A549 (cell line): ENCODE results near the gene TGFBI. TPM values are rescaled to one million over a fixed set of nuclear protein-coding genes. Genes with fewer than 3 reads are reported as not detected.

ENCODE experiments used
- ATAC-seq, 2 experiments: fragments of 200-7000 bp in 1 of 2; fragments of >200 bp in 1 of 2; cut with Nextera tagmentation in 1 of 2; cut with Tn5 transposase in 1 of 2; 3 replicates each; pipeline versions ENCODE4 v1.8.0 to v1.9.1; 2018 to 2020; ENCODE audit warnings: mild to moderate bottlenecking in 1 of 2, moderate library complexity in 1 of 2
- CTCF ChIA-PET: fragments of 300-600 bp; sonication (Branson Sonifier 250); formaldehyde crosslinking; extraction: SDS; loops from one replicate; lab custom pipeline; 2021; ENCODE audit warnings: antibody characterized with exemption, inconsistent platforms; lab: Yijun Ruan, JAX
- POLR2A ChIA-PET: fragments of 350-600 bp; formaldehyde crosslinking; extraction: SDS; loops from one replicate; lab custom pipeline; 2021; ENCODE audit warnings: antibody characterized with exemption, inconsistent platforms; lab: Yijun Ruan, JAX
- DNase-seq, 2 experiments: peaks; one replicate each; pipeline versions ENCODE4 v3.0.0 to v3.0.0-alpha.2; 2011 to 2016; ENCODE audit warnings: low read depth in 1 of 2, low spot score in 1 of 2
- FAIRE-seq: peaks from 2 replicates; lab custom pipeline; 2011; peaks lifted over from hg19 to GRCh38; lab: Jason Lieb, UNC
- H3K27ac ChIP-seq, 2 experiments: fragments of >200 bp; sonication (Bioruptor Twin); formaldehyde crosslinking; 3 replicates each; pipeline ENCODE4 v1.5.1; 2016 to 2017
- H3K4me1 ChIP-seq: fragments of >200 bp; sonication (Bioruptor Twin); formaldehyde crosslinking; 3 replicates; pipeline ENCODE4 v1.6.1; 2016
- H3K4me2 ChIP-seq: fragments of >200 bp; sonication (Bioruptor Twin); formaldehyde crosslinking; 3 replicates; pipeline ENCODE4 v1.6.1; 2016
- H3K4me3 ChIP-seq: fragments of >200 bp; sonication (Bioruptor Twin); formaldehyde crosslinking; 3 replicates; pipeline ENCODE4 v1.5.1; 2016
- H3K9me3 ChIP-seq: fragments of >200 bp; sonication (Bioruptor Twin); formaldehyde crosslinking; 3 replicates; pipeline ENCODE4 v1.6.1; 2016
- CBX2 ChIP-seq: fragments of 200-600 bp; sonication (generic); IDR thresholded peaks from 2 replicates; pipeline ENCODE4 v1.6.1; 2016; ENCODE audit warnings: low read depth, mild to moderate bottlenecking, borderline replicate concordance
- CBX8 ChIP-seq: fragments of 200-600 bp; sonication (generic); IDR thresholded peaks from 2 replicates; pipeline ENCODE4 v1.6.1; 2016
- EP300 ChIP-seq, 2 experiments: fragments of >200 bp; sonication (Bioruptor Twin); formaldehyde crosslinking; IDR thresholded peaks; 2 replicates in 1 of 2; 3 replicates in 1 of 2; pipeline ENCODE4 v1.6.1; 2016 to 2017
- ESRRA ChIP-seq: fragments of 150-350 bp; IDR thresholded peaks from 2 replicates; pipeline ENCODE4 v1.6.1; 2014; ENCODE audit warnings: mild to moderate bottlenecking, low read length, borderline replicate concordance
- FOSL2 ChIP-seq, 2 experiments: fragments of 450-650 bp in 1 of 2; fragments of >200 bp in 1 of 2; sonication (Bioruptor Twin) in 1 of 2; formaldehyde crosslinking; IDR thresholded peaks; 2 replicates each; pipeline versions ENCODE4 v1.5.0 to v1.6.1; 2016 to 2020; ENCODE audit warnings: mild to moderate bottlenecking in 1 of 2, moderate library complexity in 1 of 2
- HEYL ChIP-seq: fragments of 250-450 bp; sonication (Bioruptor Pico); IDR thresholded peaks from 2 replicates; pipeline ENCODE4 v1.8.0; 2021; ENCODE audit warnings: mild to moderate bottlenecking, moderate library complexity
- HOXA7 ChIP-seq: fragments of 250-450 bp; sonication (Bioruptor Pico); IDR thresholded peaks from 2 replicates; pipeline ENCODE4 v1.5.0; 2020; ENCODE audit warnings: mild to moderate bottlenecking, moderate library complexity
- HOXB13 ChIP-seq: fragments of 250-450 bp; sonication (Bioruptor Pico); IDR thresholded peaks from 2 replicates; pipeline ENCODE4 v1.5.0; 2020; ENCODE audit warnings: low read depth, mild to moderate bottlenecking, moderate library complexity
- HOXB5 ChIP-seq: fragments of 250-450 bp; sonication (Bioruptor Pico); IDR thresholded peaks from 2 replicates; pipeline ENCODE4 v1.5.0; 2020; ENCODE audit warnings: mild to moderate bottlenecking, moderate library complexity
- JUN ChIP-seq, 2 experiments: fragments of >200 bp; sonication (Bioruptor Twin); formaldehyde crosslinking; IDR thresholded peaks; 2 replicates in 1 of 2; 3 replicates in 1 of 2; pipeline ENCODE4 v1.6.1; 2016 to 2017
- JUNB ChIP-seq: fragments of >200 bp; sonication (Bioruptor Twin); formaldehyde crosslinking; IDR thresholded peaks from 2 replicates; pipeline ENCODE4 v1.6.1; 2016
- MAFK ChIP-seq: fragments of 450-650 bp; IDR thresholded peaks from 2 replicates; pipeline ENCODE4 v1.6.1; 2014; ENCODE audit not compliant: partially characterized antibody
- MAZ ChIP-seq: fragments of 150-350 bp; IDR thresholded peaks from 2 replicates; pipeline ENCODE4 v1.6.1; 2014; ENCODE audit warnings: antibody characterized with exemption, low read depth, low read length, borderline replicate concordance
- NPAS2 ChIP-seq: fragments of 250-450 bp; sonication (Bioruptor Pico); IDR thresholded peaks from 2 replicates; pipeline ENCODE4 v1.8.0; 2022; ENCODE audit warnings: mild to moderate bottlenecking, moderate library complexity, borderline replicate concordance
- RCOR1 ChIP-seq: fragments of 150-350 bp; IDR thresholded peaks from 2 replicates; pipeline ENCODE4 v1.6.1; 2014; ENCODE audit warnings: antibody characterized with exemption, low read length, low read depth
- TFCP2L1 ChIP-seq: fragments of 250-450 bp; sonication (Bioruptor Pico); IDR thresholded peaks from 2 replicates; pipeline ENCODE4 v1.5.0; 2021; ENCODE audit warnings: mild to moderate bottlenecking
- TP53 ChIP-seq: fragments of 250-450 bp; sonication (Bioruptor Pico); IDR thresholded peaks from 2 replicates; pipeline ENCODE4 v1.5.0; 2021; ENCODE audit warnings: mild to moderate bottlenecking, moderate library complexity
- ZSCAN20 ChIP-seq: fragments of 250-450 bp; sonication (Bioruptor Pico); IDR thresholded peaks from 2 replicates; pipeline ENCODE4 v1.8.0; 2022; ENCODE audit warnings: mild to moderate bottlenecking, moderate library complexity
- WGBS: methylation state at CpG from one replicate; pipeline ENCODE4 v1.1.6; 2017; ENCODE audit errors: missing lambda C conversion rate; 5-methylcytosine and 5-hydroxymethylcytosine counted together
- polyA plus RNA-seq, 4 experiments: library from polyadenylated mRNA; depleted of rRNA in 3 of 4; stranded (reverse); fragments of >200 nt; fragmentation: RNase III in 1 of 4; extraction: RNeasy Plus Mini Kit Qiagen cat#74134 plus additional on column Dnase treatment in 1 of 4; gene quantifications; 2 replicates in 3 of 4; 3 replicates in 1 of 4; pipeline ENCODE4 v1.2.3, GENCODE V29; 2011 to 2017
- TF ChIP-seq, protein P1 (sequence below): fragments of 250-450 bp; sonication (Bioruptor Pico); IDR thresholded peaks from 2 replicates; pipeline ENCODE4 v1.5.0; 2020; ENCODE audit warnings: low read depth, mild to moderate bottlenecking, moderate library complexity
- TF ChIP-seq, protein P2 (sequence below): fragments of >200 bp; sonication (Bioruptor Twin); formaldehyde crosslinking; IDR thresholded peaks from 3 replicates; pipeline ENCODE4 v1.5.1; 2016
- TF ChIP-seq, protein P3 (sequence below): fragments of >200 bp; sonication (Bioruptor Twin); formaldehyde crosslinking; IDR thresholded peaks from 3 replicates; pipeline ENCODE4 v1.6.1; 2016
- TF ChIP-seq, protein P4 (sequence below): IDR thresholded peaks from 2 replicates; pipeline ENCODE4 v1.6.1; 2012
- TF ChIP-seq, protein P5 (sequence below): fragments of 200-600 bp; sonication (generic); IDR thresholded peaks from 2 replicates; pipeline ENCODE4 v1.6.1; 2016; ENCODE audit warnings: antibody characterized with exemption, mild to moderate bottlenecking, moderate library complexity
- TF ChIP-seq, protein P6 (sequence below): IDR thresholded peaks from 2 replicates; pipeline ENCODE4 v1.6.1; 2012; ENCODE audit warnings: low read depth, borderline replicate concordance

The TGFBI gene
- polyA plus RNA-seq, 2 of the 4 experiments (the other 2 are of a cell fraction) = 1,135 to 1,859 TPM

DNA sequence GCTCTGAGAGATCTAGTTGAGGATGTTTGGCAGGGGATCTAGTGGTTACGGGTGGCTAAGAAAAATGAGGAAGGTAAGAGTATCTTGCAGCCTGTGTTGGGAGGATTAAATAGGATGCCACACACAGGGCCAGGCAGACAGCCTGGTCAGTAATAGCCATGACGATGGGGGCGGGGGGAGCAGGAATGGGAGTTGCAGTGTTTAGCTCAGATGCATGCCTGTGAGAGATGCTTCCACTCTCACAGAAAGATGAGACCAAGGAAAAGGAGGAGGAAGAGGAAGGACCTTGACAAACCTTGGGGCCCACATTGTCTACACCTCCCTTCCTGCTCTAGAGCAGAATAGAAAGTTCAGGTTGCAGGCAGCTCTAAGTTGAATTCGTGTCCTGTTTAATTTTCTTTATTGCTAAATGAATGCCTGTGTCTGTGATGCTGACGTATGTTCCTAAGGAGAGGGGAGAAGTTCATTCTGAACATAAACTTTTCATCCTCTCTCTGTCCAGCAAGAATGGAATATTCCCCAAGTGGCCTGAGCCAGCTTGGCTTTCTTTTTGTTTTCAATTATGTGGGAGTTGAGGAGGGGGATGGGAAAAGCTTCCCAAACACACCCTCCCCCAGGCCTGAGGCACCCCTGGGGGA lies 28.7 kb downstream of the TGFBI start:
- DNase-seq = no peak
- ChIA-PET POLR2A (interaction anchor here (0.8 to 1.9 kb wide), 12 partner anchors 8 to 136 kb away, joined by 3 to 13 read pairs (median 6); partner anchors contain the start of genes SMAD5 and TGFBI), CTCF (interaction anchor here (0.7 to 5.5 kb wide), 43 partner anchors 9 to 487 kb away, joined by 3 to 79 read pairs (median 6); partner anchors contain the start of genes IL9 and TGFBI)
- Histone ChIP-seq H3K4me1 (peaks cover 97% of the 10 kb centered on the region), H3K4me3 (peak overlapping the region; percentile 9; the same call in 1 of the 3 replicates), H3K27ac (peak overlapping the region; percentile 86 to 93), H3K9me3 (no peaks in the 10 kb centered on the region), H3K4me2 (peak overlapping the region; percentile 73)
- TF ChIP-seq CBX8 (no peak), TP53 (peak; percentile 76; the same call in 1 of the 2 replicates)
- no peak for ATAC-seq
- WGBS = 49% methylated on average over 5 of the region's 5 CpGs
- FAIRE-seq = peak; percentile 72

DNA sequence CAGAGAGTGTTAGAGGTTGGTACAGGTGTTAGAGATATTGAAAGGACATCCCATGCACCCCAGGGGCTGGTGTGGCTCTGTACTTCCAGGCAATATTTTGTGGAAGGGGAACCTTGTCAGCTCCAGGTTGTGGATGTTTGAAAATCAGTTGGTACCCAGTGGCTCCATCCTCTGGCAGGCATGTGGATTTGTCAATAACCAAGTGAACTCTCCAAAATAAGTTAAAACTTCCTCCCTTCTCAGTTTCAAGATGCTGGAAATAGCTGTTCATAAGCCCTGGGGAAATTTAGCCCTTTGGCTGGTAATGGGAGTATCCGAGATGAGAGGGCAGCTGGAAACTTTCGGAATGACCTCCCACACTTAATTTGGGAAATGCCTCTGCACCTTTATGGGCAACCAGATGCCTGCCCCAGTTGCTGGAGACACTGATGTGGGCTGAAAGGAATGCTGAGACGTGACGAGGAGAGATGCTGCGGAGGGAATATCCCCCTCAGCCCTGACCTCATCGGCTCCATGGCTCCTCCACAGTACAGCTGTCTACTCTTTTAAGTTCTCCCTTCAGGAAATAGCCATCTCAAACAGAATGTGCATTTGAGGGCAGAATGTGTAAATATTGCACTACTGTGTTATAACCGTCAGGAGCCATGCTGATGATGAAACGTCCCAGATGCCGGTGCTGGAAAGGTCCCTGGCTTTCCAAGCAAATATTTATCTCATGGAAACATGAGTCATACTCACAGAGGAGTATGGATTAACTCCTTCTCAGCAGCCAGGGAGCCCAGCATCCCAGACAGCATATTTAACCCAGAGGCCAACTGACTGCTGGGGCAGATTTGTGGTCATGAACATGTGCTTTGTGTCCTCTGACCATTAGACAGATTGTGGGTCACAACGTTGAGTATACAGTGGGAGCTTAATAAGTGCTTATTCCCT lies 29.5 kb downstream of the TGFBI start:
- Histone ChIP-seq H3K27ac (peak overlapping the region; percentile 86 to 93), H3K9me3 (no peaks in the 10 kb centered on the region), H3K4me3 (peak overlapping the region; percentile 9; the same call in 1 of the 3 replicates), H3K4me2 (peak overlapping the region; percentile 73), H3K4me1 (peaks cover 97% of the 10 kb centered on the region)
- FAIRE-seq (peak; percentile 99), DNase-seq (peak; percentile 70 to 96), ATAC-seq (peak; percentile 76 to 80)
- CTCF ChIA-PET = interaction anchor here (0.7 to 5.5 kb wide), 46 partner anchors 9 to 488 kb away, joined by 3 to 79 read pairs (median 5); partner anchors contain the start of genes IL9 and TGFBI
- 0% methylated on average over 10 of the region's 10 CpGs for WGBS
- POLR2A ChIA-PET = interaction anchor here (0.5 to 1.9 kb wide), 13 partner anchors 8 to 137 kb away, joined by 3 to 13 read pairs (median 5); partner anchors contain the start of genes SMAD5 and TGFBI
- TF ChIP-seq JUN (IDR thresholded peaks at IDR 0.05) = peak; percentile 99
- TF ChIP-seq EP300 (IDR thresholded peaks at IDR 0.05) = peak; percentile 99
- peak; percentile 99 for TF ChIP-seq JUNB
- TF ChIP-seq, protein P1, sequence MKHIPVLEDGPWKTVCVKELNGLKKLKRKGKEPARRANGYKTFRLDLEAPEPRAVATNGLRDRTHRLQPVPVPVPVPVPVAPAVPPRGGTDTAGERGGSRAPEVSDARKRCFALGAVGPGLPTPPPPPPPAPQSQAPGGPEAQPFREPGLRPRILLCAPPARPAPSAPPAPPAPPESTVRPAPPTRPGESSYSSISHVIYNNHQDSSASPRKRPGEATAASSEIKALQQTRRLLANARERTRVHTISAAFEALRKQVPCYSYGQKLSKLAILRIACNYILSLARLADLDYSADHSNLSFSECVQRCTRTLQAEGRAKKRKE (CRISPR knock-in tag) = peak; percentile 88
- TF ChIP-seq HOXB5 (CRISPR knock-in tag) = peak; percentile 53; the same call in 1 of the 2 replicates
- no peak for TF ChIP-seq ZSCAN20 (CRISPR knock-in tag)
- no peak for TF ChIP-seq TFCP2L1
- no peak for TF ChIP-seq NPAS2 (CRISPR knock-in tag)
- peak; percentile 94 for TF ChIP-seq FOSL2 (IDR thresholded peaks at IDR 0.05)
- peak; percentile 99 for TF ChIP-seq FOSL2 (CRISPR knock-in tag; IDR thresholded peaks at IDR 0.05)
- TF ChIP-seq, protein P2, sequence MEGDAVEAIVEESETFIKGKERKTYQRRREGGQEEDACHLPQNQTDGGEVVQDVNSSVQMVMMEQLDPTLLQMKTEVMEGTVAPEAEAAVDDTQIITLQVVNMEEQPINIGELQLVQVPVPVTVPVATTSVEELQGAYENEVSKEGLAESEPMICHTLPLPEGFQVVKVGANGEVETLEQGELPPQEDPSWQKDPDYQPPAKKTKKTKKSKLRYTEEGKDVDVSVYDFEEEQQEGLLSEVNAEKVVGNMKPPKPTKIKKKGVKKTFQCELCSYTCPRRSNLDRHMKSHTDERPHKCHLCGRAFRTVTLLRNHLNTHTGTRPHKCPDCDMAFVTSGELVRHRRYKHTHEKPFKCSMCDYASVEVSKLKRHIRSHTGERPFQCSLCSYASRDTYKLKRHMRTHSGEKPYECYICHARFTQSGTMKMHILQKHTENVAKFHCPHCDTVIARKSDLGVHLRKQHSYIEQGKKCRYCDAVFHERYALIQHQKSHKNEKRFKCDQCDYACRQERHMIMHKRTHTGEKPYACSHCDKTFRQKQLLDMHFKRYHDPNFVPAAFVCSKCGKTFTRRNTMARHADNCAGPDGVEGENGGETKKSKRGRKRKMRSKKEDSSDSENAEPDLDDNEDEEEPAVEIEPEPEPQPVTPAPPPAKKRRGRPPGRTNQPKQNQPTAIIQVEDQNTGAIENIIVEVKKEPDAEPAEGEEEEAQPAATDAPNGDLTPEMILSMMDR = peak; percentile 71
- TF ChIP-seq, protein P3, sequence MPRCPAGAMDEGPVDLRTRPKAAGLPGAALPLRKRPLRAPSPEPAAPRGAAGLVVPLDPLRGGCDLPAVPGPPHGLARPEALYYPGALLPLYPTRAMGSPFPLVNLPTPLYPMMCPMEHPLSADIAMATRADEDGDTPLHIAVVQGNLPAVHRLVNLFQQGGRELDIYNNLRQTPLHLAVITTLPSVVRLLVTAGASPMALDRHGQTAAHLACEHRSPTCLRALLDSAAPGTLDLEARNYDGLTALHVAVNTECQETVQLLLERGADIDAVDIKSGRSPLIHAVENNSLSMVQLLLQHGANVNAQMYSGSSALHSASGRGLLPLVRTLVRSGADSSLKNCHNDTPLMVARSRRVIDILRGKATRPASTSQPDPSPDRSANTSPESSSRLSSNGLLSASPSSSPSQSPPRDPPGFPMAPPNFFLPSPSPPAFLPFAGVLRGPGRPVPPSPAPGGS = peak; percentile 97
- TF ChIP-seq HOXB13 (CRISPR knock-in tag) = peak; percentile 34; the same call in 1 of the 2 replicates
- no peak for TF ChIP-seq RCOR1
- TF ChIP-seq, protein P4, sequence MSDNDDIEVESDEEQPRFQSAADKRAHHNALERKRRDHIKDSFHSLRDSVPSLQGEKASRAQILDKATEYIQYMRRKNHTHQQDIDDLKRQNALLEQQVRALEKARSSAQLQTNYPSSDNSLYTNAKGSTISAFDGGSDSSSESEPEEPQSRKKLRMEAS = peak; percentile 88
- TF ChIP-seq ESRRA = 0 out of 2 replicates have a peak, but pooled peaks have one; percentile 4
- peak; percentile 74 for TF ChIP-seq MAFK
- TF ChIP-seq, protein P5, sequence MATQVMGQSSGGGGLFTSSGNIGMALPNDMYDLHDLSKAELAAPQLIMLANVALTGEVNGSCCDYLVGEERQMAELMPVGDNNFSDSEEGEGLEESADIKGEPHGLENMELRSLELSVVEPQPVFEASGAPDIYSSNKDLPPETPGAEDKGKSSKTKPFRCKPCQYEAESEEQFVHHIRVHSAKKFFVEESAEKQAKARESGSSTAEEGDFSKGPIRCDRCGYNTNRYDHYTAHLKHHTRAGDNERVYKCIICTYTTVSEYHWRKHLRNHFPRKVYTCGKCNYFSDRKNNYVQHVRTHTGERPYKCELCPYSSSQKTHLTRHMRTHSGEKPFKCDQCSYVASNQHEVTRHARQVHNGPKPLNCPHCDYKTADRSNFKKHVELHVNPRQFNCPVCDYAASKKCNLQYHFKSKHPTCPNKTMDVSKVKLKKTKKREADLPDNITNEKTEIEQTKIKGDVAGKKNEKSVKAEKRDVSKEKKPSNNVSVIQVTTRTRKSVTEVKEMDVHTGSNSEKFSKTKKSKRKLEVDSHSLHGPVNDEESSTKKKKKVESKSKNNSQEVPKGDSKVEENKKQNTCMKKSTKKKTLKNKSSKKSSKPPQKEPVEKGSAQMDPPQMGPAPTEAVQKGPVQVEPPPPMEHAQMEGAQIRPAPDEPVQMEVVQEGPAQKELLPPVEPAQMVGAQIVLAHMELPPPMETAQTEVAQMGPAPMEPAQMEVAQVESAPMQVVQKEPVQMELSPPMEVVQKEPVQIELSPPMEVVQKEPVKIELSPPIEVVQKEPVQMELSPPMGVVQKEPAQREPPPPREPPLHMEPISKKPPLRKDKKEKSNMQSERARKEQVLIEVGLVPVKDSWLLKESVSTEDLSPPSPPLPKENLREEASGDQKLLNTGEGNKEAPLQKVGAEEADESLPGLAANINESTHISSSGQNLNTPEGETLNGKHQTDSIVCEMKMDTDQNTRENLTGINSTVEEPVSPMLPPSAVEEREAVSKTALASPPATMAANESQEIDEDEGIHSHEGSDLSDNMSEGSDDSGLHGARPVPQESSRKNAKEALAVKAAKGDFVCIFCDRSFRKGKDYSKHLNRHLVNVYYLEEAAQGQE = no peak
- TF ChIP-seq CBX2 = no peak
- TF ChIP-seq HOXA7 (CRISPR knock-in tag) = peak; percentile 54; the same call in 1 of the 2 replicates
- TF ChIP-seq, protein P6, sequence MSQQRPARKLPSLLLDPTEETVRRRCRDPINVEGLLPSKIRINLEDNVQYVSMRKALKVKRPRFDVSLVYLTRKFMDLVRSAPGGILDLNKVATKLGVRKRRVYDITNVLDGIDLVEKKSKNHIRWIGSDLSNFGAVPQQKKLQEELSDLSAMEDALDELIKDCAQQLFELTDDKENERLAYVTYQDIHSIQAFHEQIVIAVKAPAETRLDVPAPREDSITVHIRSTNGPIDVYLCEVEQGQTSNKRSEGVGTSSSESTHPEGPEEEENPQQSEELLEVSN = no peak
- no peak for TF ChIP-seq MAZ
- no peak for TF ChIP-seq HEYL (CRISPR knock-in tag)
